ENCODE measurements around the gene SS18L1.

- TF ChIP-seq CTCF (conservative IDR thresholded peaks at IDR 0.05; ENCODE audit: low read depth in 2 of 2) = no peak
- no peak for TF ChIP-seq EZH2 (IDR thresholded peaks at IDR 0.05; ENCODE audit: low read depth, unreplicated experiment)
- no peak for TF ChIP-seq NANOG (IDR thresholded peaks at IDR 0.05; ENCODE audit: borderline replicate concordance)
- no peak for TF ChIP-seq JUNB (IDR thresholded peaks at IDR 0.05; ENCODE audit: unreplicated experiment)
- TF ChIP-seq, protein P1, sequence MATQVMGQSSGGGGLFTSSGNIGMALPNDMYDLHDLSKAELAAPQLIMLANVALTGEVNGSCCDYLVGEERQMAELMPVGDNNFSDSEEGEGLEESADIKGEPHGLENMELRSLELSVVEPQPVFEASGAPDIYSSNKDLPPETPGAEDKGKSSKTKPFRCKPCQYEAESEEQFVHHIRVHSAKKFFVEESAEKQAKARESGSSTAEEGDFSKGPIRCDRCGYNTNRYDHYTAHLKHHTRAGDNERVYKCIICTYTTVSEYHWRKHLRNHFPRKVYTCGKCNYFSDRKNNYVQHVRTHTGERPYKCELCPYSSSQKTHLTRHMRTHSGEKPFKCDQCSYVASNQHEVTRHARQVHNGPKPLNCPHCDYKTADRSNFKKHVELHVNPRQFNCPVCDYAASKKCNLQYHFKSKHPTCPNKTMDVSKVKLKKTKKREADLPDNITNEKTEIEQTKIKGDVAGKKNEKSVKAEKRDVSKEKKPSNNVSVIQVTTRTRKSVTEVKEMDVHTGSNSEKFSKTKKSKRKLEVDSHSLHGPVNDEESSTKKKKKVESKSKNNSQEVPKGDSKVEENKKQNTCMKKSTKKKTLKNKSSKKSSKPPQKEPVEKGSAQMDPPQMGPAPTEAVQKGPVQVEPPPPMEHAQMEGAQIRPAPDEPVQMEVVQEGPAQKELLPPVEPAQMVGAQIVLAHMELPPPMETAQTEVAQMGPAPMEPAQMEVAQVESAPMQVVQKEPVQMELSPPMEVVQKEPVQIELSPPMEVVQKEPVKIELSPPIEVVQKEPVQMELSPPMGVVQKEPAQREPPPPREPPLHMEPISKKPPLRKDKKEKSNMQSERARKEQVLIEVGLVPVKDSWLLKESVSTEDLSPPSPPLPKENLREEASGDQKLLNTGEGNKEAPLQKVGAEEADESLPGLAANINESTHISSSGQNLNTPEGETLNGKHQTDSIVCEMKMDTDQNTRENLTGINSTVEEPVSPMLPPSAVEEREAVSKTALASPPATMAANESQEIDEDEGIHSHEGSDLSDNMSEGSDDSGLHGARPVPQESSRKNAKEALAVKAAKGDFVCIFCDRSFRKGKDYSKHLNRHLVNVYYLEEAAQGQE (IDR thresholded peaks at IDR 0.05; ENCODE audit: unreplicated experiment) = no peak
- TF ChIP-seq POLR2AphosphoS5 (IDR thresholded peaks at IDR 0.05; ENCODE audit: low read depth) = no peak
- no peak for TF ChIP-seq CREB1 (CRISPR knock-in tag; IDR thresholded peaks at IDR 0.05; ENCODE audit: low read depth)
- no peak for TF ChIP-seq EZH2phosphoT487 (IDR thresholded peaks at IDR 0.05; ENCODE audit: unreplicated experiment)
- TF ChIP-seq ZNF114 (CRISPR knock-in tag; IDR thresholded peaks at IDR 0.05) = no peak
- TF ChIP-seq ETS1 (IDR thresholded peaks at IDR 0.05) = no peak
Observed at GRCh38 chr20:62222972-62223371, 79.4 kb downstream of the SS18L1 start.
